SU-DHL-6 (cell line): ENCODE results near the gene C16orf89.
"Not testable (repeated sequence)": the region's sequence is repeated elsewhere in the genome, so short reads cannot be mapped to it uniquely, and the experiment has no call there.

ENCODE experiments used
- EZH2phosphoT487 ChIP-seq: fragments of 200-600 bp; sonication (generic), shearing (Covaris generic); conservative IDR thresholded peaks from 2 replicates; pipeline ENCODE4 v1.6.1; 2018; ENCODE audit warnings: mild to moderate bottlenecking, antibody characterized with exemption, low read length, moderate library complexity, mixed read lengths
- TF ChIP-seq, protein P1 (sequence below): fragments of 200-600 bp; sonication (generic); IDR thresholded peaks from one replicate; pipeline ENCODE4 v1.5.1; 2017; ENCODE audit warnings: antibody characterized with exemption, mild to moderate bottlenecking, low read length, moderate library complexity; ENCODE audit not compliant: insufficient read depth, poor library complexity, severe bottlenecking

DNA sequence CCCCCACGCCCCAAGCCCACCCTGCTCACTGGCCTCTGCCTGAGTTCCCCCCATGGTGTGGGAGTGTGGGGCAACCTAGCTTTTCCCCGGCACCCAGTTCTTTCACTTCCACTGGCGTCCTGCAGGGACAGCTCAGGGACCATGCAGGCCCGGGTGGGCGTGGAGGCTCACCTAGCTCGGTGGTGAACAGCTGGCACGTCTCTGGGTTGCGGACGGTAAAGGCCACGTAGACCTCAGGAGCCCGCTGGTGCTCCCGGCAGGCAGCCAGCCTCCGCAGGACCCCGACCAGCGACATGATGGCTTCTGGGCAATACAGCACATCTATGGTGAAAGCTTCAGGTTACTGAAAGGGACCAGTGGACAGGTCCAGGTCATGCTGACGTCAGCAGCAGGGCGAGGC, 23.2 kb upstream of the C16orf89 start:
- TF ChIP-seq, protein P1, sequence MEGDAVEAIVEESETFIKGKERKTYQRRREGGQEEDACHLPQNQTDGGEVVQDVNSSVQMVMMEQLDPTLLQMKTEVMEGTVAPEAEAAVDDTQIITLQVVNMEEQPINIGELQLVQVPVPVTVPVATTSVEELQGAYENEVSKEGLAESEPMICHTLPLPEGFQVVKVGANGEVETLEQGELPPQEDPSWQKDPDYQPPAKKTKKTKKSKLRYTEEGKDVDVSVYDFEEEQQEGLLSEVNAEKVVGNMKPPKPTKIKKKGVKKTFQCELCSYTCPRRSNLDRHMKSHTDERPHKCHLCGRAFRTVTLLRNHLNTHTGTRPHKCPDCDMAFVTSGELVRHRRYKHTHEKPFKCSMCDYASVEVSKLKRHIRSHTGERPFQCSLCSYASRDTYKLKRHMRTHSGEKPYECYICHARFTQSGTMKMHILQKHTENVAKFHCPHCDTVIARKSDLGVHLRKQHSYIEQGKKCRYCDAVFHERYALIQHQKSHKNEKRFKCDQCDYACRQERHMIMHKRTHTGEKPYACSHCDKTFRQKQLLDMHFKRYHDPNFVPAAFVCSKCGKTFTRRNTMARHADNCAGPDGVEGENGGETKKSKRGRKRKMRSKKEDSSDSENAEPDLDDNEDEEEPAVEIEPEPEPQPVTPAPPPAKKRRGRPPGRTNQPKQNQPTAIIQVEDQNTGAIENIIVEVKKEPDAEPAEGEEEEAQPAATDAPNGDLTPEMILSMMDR: not testable (repeated sequence)
- not testable (repeated sequence) for TF ChIP-seq EZH2phosphoT487
